ENCODE data around the gene U2AF1.
"Not testable (repeated sequence)": the region's sequence is repeated elsewhere in the genome, so short reads cannot be mapped to it uniquely, and the experiment has no call there.

The U2AF1 gene

DNA sequence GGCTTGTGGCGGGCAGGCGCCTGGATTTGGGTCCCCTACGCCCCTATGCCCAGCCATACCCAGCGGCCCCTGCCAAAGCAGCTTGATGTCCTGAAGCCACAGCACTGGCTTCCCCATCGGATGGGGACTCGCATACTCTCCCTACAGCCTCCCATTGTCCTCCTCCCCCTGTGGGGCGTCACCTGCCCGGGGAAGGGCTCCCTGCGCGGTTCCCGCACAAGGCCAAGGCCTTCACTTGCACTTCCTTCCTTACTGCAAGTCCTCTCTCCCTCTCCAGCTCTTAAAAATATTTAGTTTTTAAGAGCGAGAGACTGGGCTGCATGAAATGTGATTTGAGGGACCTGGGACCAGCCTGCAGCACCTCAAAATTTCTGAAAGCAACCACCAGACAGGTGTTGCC lies 40.7 kb downstream of the U2AF1 start:
- H3K4me3 Mint-ChIP-seq; H3K36me3 Mint-ChIP-seq; H3K27ac Mint-ChIP-seq; H3K9me3 Mint-ChIP-seq; ATAC-seq (replicated peaks); H3K4me1 Mint-ChIP-seq; DNase-seq; H3K27me3 Mint-ChIP-seq: not testable (repeated sequence)

GRCh38 chr21:43065991-43066390 lies 41.4 kb downstream of the U2AF1 start:
- not testable (repeated sequence) for H3K36me3 Mint-ChIP-seq; H3K4me1 Mint-ChIP-seq; H3K27me3 Mint-ChIP-seq; H3K4me3 Mint-ChIP-seq; H3K27ac Mint-ChIP-seq; ATAC-seq (replicated peaks); H3K9me3 Mint-ChIP-seq; DNase-seq

- H3K27me3 Mint-ChIP-seq; H3K27ac Mint-ChIP-seq; H3K9me3 Mint-ChIP-seq; DNase-seq; H3K4me1 Mint-ChIP-seq; H3K4me3 Mint-ChIP-seq; ATAC-seq (replicated peaks); H3K36me3 Mint-ChIP-seq: not testable (repeated sequence)
Measured at GRCh38 chr21:43064265-43064917, 43.0 kb downstream of the U2AF1 start.

GRCh38 chr21:43062955-43063664 lies 44.3 kb downstream of the U2AF1 start:
- not testable (repeated sequence) for H3K27ac Mint-ChIP-seq; H3K36me3 Mint-ChIP-seq; DNase-seq; H3K4me1 Mint-ChIP-seq; ATAC-seq (replicated peaks); H3K27me3 Mint-ChIP-seq; H3K4me3 Mint-ChIP-seq; H3K9me3 Mint-ChIP-seq

DNA sequence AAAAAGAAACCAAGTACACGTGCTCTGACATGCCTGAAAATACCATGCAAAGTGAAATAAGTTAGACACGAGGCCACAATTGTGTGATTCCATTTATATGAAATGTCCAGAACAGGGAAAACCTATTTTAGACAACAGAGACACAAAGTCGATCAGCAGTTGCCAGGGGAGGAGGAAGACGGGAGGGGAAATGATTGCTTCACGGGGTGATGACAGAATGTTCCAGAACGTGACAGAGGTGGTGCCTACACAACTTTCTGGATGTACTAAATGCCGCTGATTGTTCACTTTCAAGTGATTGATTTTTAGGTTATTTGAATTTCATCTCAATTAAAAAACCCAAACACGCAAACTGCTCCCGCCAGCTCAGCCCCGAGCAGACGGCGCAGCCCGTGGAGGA lies 54.3 kb downstream of the U2AF1 start:
- H3K36me3 Mint-ChIP-seq; H3K27me3 Mint-ChIP-seq; ATAC-seq (replicated peaks); H3K9me3 Mint-ChIP-seq; H3K27ac Mint-ChIP-seq; H3K4me1 Mint-ChIP-seq; H3K4me3 Mint-ChIP-seq; DNase-seq: not testable (repeated sequence)

DNA sequence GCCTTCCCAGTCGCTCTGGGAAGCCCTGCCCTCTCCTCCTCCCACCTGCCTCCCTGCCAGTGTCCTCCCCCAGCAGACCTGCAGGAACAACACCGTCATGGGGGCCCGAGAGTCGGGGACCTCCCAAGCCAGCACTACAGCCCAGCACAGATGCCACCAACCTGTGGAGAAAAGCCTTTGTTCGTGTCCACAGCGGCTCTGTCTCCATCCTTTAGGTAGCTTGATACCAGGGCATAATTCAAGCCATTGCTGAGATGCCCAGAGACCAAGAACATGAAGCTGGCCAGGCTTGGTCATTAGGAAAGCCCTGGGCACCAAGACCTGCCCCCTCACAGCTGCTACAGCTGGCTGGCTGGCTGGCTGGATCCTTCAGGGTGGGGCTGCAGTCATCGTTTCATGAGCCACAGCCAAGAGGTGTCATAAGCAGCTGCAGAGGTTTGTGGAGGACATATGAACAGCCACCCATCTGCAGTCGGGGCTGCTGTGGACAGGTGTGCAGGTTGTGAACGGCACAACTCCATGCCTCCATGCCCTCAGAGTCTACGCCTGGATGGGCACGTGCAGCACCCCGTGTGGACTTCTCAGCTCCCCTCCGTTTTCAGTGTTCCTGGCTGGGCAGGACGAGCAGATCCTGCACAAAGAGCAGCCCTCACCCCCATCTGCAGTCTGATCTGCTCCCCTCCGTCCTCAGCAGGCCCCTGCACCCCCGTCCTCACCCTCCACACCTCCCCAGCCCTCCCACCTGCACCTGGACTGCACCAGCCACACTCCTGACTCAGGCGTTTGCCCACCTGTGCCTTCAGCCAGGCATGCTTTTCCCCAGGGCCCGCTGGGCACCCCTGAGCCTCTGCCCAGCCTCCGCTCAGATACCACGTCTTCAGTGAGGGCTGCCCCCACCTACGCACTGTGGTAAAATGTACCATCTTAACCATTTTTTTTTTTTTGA lies 61.2 kb downstream of the U2AF1 start:
- H3K36me3 Mint-ChIP-seq, H3K27ac Mint-ChIP-seq, H3K9me3 Mint-ChIP-seq, H3K27me3 Mint-ChIP-seq: not testable (repeated sequence)
- Mint-ChIP-seq H3K4me3 (peak overlapping the region in 1 of 2 donors; percentile 63), H3K4me1 (peaks cover 2 to 18% of the 10 kb centered on the region in 2 donors)
- DNase-seq (peak; percentile 41), ATAC-seq (replicated peaks) (peak; percentile 82 to 88)

GRCh38 chr21:43045165-43045875 lies 62.0 kb downstream of the U2AF1 start:
- H3K27me3 Mint-ChIP-seq, H3K36me3 Mint-ChIP-seq, H3K9me3 Mint-ChIP-seq, H3K27ac Mint-ChIP-seq, DNase-seq: not testable (repeated sequence)
- Mint-ChIP-seq H3K4me1 (peaks cover 2 to 18% of the 10 kb centered on the region in 2 donors), H3K4me3 (peak overlapping the region in 1 of 2 donors; percentile 52)
- ATAC-seq (replicated peaks) = peak; percentile 25 to 51

DNA sequence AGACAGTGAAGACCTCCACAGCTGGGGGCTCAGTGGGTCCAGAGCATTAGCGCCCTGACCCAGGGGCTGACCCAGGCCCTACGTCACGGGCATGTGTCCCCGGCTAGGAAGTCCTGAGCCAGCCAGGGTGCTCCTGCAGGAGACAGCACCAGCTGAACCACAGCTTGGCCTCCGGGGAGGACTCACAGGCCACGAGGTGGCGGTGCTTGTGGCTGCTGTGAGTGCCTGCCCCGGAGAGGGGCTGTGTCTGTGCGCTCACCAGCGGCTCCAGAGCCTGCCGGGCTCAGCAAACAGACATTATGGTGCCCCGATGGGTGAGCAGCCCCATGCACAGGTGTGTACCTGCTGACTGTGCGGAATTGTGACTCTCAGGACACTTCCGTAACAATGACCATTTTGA lies 62.8 kb downstream of the U2AF1 start:
- H3K4me3 Mint-ChIP-seq; DNase-seq; H3K27me3 Mint-ChIP-seq; H3K27ac Mint-ChIP-seq; H3K36me3 Mint-ChIP-seq; H3K9me3 Mint-ChIP-seq; ATAC-seq (replicated peaks): not testable (repeated sequence)
- H3K4me1 Mint-ChIP-seq = peaks cover 2 to 18% of the 10 kb centered on the region in 2 donors

DNA sequence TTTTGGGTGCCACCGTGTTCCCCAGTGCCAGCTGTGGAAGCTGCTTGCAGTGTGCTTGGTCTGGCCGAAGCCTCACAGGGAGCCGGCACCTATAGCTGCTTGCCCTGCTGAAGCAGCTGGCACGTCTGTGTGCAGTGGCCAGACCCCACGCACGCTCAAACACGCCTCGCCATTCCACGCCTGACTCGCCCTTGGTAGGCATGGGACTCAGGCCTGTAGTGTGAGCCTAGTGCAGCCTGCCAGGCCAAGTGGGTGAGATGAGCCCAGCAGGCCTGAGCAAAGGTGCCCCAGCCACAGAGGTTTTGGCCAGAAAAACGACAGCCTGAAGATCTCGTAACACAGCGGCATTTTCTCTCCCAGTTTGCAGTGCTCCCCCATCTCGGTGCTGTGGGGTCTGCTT lies 64.1 kb downstream of the U2AF1 start:
- DNase-seq; H3K36me3 Mint-ChIP-seq; H3K9me3 Mint-ChIP-seq; ATAC-seq (replicated peaks); H3K4me3 Mint-ChIP-seq; H3K27me3 Mint-ChIP-seq; H3K27ac Mint-ChIP-seq: not testable (repeated sequence)
- H3K4me1 Mint-ChIP-seq = peaks cover 2 to 18% of the 10 kb centered on the region in 2 donors
